PC-3 (cell line): ENCODE measurements around the gene IL17REL.

Experiments
- CTCF ChIP-seq: fragments of 300-600 bp; sonication (generic); conservative IDR thresholded peaks from 2 replicates; pipeline ENCODE4 v1.5.1; 2017; ENCODE audit warnings: antibody characterized with exemption, low read depth, mild to moderate bottlenecking, low read length
- EZH2 ChIP-seq: fragments of 300-600 bp; sonication (generic); IDR thresholded peaks from one replicate; pipeline ENCODE4 v1.6.1; 2017; ENCODE audit warnings: antibody characterized with exemption, mild to moderate bottlenecking, low read length; ENCODE audit not compliant: unreplicated experiment

GRCh38 chr22:49986325-49986724, 26.2 kb downstream of the IL17REL start:
- TF ChIP-seq CTCF (no peak), EZH2 (no peak)
